Esophagus muscularis mucosa (tissue), 3 donors: Measurements from ENCODE around the gene RALGAPA1.

Experiments
- CTCF ChIP-seq, 3 experiments: fragments of 200-600 bp in 2 of 3; fragments of 450-650 bp in 1 of 3; sonication (generic) in 2 of 3; IDR thresholded peaks; one replicate each; pipeline ENCODE4 v1.5.1; 2017 to 2019; ENCODE audit warnings: antibody characterized with exemption in 3 of 3, mild to moderate bottlenecking in 2 of 3, moderate library complexity in 1 of 3
- POLR2AphosphoS5 ChIP-seq, 2 donors: sonication (generic); formaldehyde crosslinking; IDR thresholded peaks; one replicate each; pipeline ENCODE4 v1.6.1; 2017; ENCODE audit warnings: antibody characterized with exemption in 2 of 2

- TF ChIP-seq POLR2AphosphoS5 (IDR thresholded peaks at IDR 0.05) (no peak), CTCF (IDR thresholded peaks at IDR 0.05) (no peak)
Measured at GRCh38 chr14:35699791-35700444, 109.2 kb downstream of the RALGAPA1 start.
